T-helper 1 cell treated with Interleukin-12 subunit alpha and Interleukin-12 subunit beta and Interleukin-4 antibody, amounts not matched to agents 30 μg/mL and 1 μg/mL, for 36 hours (primary cell): ENCODE data around the gene PM20D1.
A peak's percentile ranks its signal among the peaks of the same experiment; 100 is the strongest.

Source experiments
- H3K27ac Mint-ChIP-seq: one replicate; pipeline ENCODE4 v1.8.0; 2021; ENCODE audit warnings: mild to moderate bottlenecking, mixed read lengths
- H3K27me3 Mint-ChIP-seq: one replicate; pipeline ENCODE4 v1.8.0; 2021; ENCODE audit warnings: low read depth, mixed read lengths
- H3K36me3 Mint-ChIP-seq: one replicate; pipeline ENCODE4 v1.8.0; 2021; ENCODE audit warnings: low read depth, mixed read lengths
- H3K4me1 Mint-ChIP-seq: one replicate; pipeline ENCODE4 v1.8.0; 2021; ENCODE audit warnings: low read depth, mixed read lengths
- H3K4me3 Mint-ChIP-seq: one replicate; pipeline ENCODE4 v1.8.0; 2021; ENCODE audit warnings: mild to moderate bottlenecking, moderate library complexity, mixed read lengths
- H3K9me3 Mint-ChIP-seq: one replicate; pipeline ENCODE4 v1.8.0; 2021; ENCODE audit warnings: mixed read lengths

PM20D1 gene

GRCh38 chr1:205783904-205784303 is 66.0 kb downstream of the PM20D1 start:
- H3K27ac Mint-ChIP-seq: no peak overlapping the region
- H3K4me3 Mint-ChIP-seq: no peak overlapping the region
- no peaks in the 10 kb centered on the region for H3K36me3 Mint-ChIP-seq
- no peaks in the 10 kb centered on the region for H3K27me3 Mint-ChIP-seq
- H3K4me1 Mint-ChIP-seq: peaks cover 8% of the 10 kb centered on the region
- H3K9me3 Mint-ChIP-seq: no peaks in the 10 kb centered on the region

- Mint-ChIP-seq H3K4me1 (peaks cover 8% of the 10 kb centered on the region), H3K4me3 (no peak overlapping the region), H3K36me3 (no peaks in the 10 kb centered on the region), H3K9me3 (no peaks in the 10 kb centered on the region), H3K27ac (no peak overlapping the region), H3K27me3 (no peaks in the 10 kb centered on the region)
Observed at GRCh38 chr1:205783433-205783795, 66.5 kb downstream of the PM20D1 start.

GRCh38 chr1:205782627-205783432 is 67.1 kb downstream of the PM20D1 start:
- no peak overlapping the region for H3K4me3 Mint-ChIP-seq
- no peaks in the 10 kb centered on the region for H3K36me3 Mint-ChIP-seq
- H3K27ac Mint-ChIP-seq: peak overlapping the region; percentile 85
- no peaks in the 10 kb centered on the region for H3K9me3 Mint-ChIP-seq
- peaks cover 11% of the 10 kb centered on the region for H3K4me1 Mint-ChIP-seq
- H3K27me3 Mint-ChIP-seq: no peaks in the 10 kb centered on the region

- H3K27ac Mint-ChIP-seq: no peak overlapping the region
Observed at GRCh38 chr1:205780335-205780734, 69.6 kb downstream of the PM20D1 start.

More at GRCh38 chr1:205780335-205780734, 69.6 kb downstream of the PM20D1 start:
- Mint-ChIP-seq H3K27me3 (no peaks in the 10 kb centered on the region), H3K36me3 (peaks cover under 1% of the 10 kb centered on the region), H3K9me3 (no peaks in the 10 kb centered on the region), H3K4me1 (peaks cover 26% of the 10 kb centered on the region), H3K4me3 (no peak overlapping the region)
